Gastroesophageal sphincter (tissue), 4 donors: ENCODE data around the gene MRPL49. TPM values are rescaled to one million over a fixed set of nuclear protein-coding genes. Genes with fewer than 3 reads are reported as not detected.

ENCODE experiments used
- ATAC-seq: fragments of 150-250 bp; one replicate; pipeline ENCODE4 v1.9.1; 2016; ENCODE audit warnings: mild to moderate bottlenecking, moderate library complexity
- H3K27ac ChIP-seq, 4 donors: fragments of 200-600 bp; sonication (generic) in 3 of 4; 1 replicate in 3 of 4; 2 replicates in 1 of 4; pipeline ENCODE4 v1.5.1; 2016 to 2019
- H3K27me3 ChIP-seq: fragments of 200-600 bp; sonication (generic); one replicate; pipeline ENCODE4 v1.5.1; 2019
- H3K36me3 ChIP-seq, 2 donors: fragments of 200-600 bp; sonication (generic); one replicate each; pipeline ENCODE4 v1.5.1; 2019; ENCODE audit warnings: control low read depth in 1 of 2
- H3K4me1 ChIP-seq, 3 donors: fragments of 200-600 bp; sonication (generic); 1 replicate in 2 of 3; 2 replicates in 1 of 3; pipeline ENCODE4 v1.5.1; 2016 to 2019; ENCODE audit warnings: control low read depth in 2 of 3
- H3K4me3 ChIP-seq, 2 donors: fragments of 200-600 bp; sonication (generic); one replicate each; pipeline ENCODE4 v1.5.1; 2019; ENCODE audit warnings: mild to moderate bottlenecking in 1 of 2, moderate library complexity in 1 of 2
- H3K9me3 ChIP-seq, 3 donors: fragments of 200-600 bp; sonication (generic); one replicate each; pipeline ENCODE4 v1.5.1; 2017 to 2019; ENCODE audit warnings: control low read depth in 2 of 3
- CTCF ChIP-seq, 4 experiments: fragments of 200-600 bp in 2 of 4; fragments of 450-650 bp in 2 of 4; sonication (generic) in 1 of 4; IDR thresholded peaks; one replicate each; pipeline ENCODE4 v1.5.1; 2017 to 2019; ENCODE audit warnings: antibody characterized with exemption in 4 of 4, mild to moderate bottlenecking in 2 of 4, moderate library complexity in 2 of 4
- EP300 ChIP-seq: sonication (generic); formaldehyde crosslinking; IDR thresholded peaks from one replicate; pipeline ENCODE4 v1.6.1; 2017; ENCODE audit warnings: antibody characterized with exemption, mild to moderate bottlenecking
- POLR2A ChIP-seq, 2 donors: fragments of 450-650 bp; IDR thresholded peaks; one replicate each; pipeline ENCODE4 v1.6.1; 2017; ENCODE audit warnings: antibody characterized with exemption in 2 of 2, mild to moderate bottlenecking in 2 of 2, moderate library complexity in 1 of 2
- POLR2AphosphoS5 ChIP-seq: sonication (generic); formaldehyde crosslinking; IDR thresholded peaks from one replicate; pipeline ENCODE4 v1.6.1; 2017; ENCODE audit warnings: antibody characterized with exemption
- WGBS, 2 donors: methylation state at CpG; one replicate each; pipeline ENCODE4 v1.1.5; 2018; ENCODE audit warnings: low coverage in 1 of 2; 5-methylcytosine and 5-hydroxymethylcytosine counted together
- total RNA-seq, 4 donors: library from RNA; depleted of rRNA; stranded (reverse); fragments of >200 nt; gene quantifications; one replicate each; pipeline ENCODE4 v1.1.0, GENCODE V29; 2016

The MRPL49 gene
- total RNA-seq, 4 donors from 2014 or later, result 83.9 to 114 (median 94.1) TPM

DNA sequence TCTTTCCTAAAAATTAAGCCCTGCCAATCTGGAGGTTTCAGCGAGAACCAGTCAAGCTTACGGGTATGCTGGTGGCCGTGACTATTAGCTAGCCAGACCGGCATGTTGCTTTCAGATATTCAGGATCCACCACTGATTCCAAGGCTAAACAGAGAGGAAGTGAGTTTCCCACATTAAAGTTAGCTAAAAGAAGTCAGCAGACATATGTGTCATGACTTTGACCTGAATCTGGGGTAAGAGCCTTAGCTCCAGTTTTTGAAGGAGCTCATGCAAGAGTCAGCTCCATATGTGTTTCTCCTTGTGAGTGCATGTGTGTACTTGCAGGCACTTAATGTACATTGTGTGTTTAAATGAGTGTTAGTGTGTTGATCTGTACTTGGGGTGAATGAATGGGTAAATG, 36.7 kb upstream of the MRPL49 start:
- Histone ChIP-seq H3K27ac (no peak overlapping the region), H3K4me1 (peaks cover 0 to 24% (median 14%) of the 10 kb centered on the region in 3 donors), H3K9me3 (no peaks in the 10 kb centered on the region), H3K36me3 (peaks cover 0 to 51% of the 10 kb centered on the region in 2 donors), H3K4me3 (no peak overlapping the region), H3K27me3 (no peaks in the 10 kb centered on the region)
- TF ChIP-seq POLR2A (IDR thresholded peaks at IDR 0.05), result no peak
- no peak for TF ChIP-seq CTCF (IDR thresholded peaks at IDR 0.05)
- TF ChIP-seq EP300, result no peak
- TF ChIP-seq POLR2AphosphoS5, result no peak
- 83 to 89% methylated on average over 1 to 4 of the region's 4 CpGs for WGBS, 2 donors
- ATAC-seq, result no peak

GRCh38 chr11:65086809-65087208, 35.3 kb upstream of the MRPL49 start:
- peaks cover 0 to 51% of the 10 kb centered on the region in 2 donors for H3K36me3 ChIP-seq
- WGBS, 2 donors, result 81 to 100% methylated on average over 2 to 3 of the region's 9 CpGs
- no peak overlapping the region for H3K27ac ChIP-seq
- no peaks in the 10 kb centered on the region for H3K27me3 ChIP-seq
- ATAC-seq, result no peak
- peaks cover 0 to 24% (median 14%) of the 10 kb centered on the region in 3 donors for H3K4me1 ChIP-seq
- no peaks in the 10 kb centered on the region for H3K9me3 ChIP-seq
- no peak overlapping the region for H3K4me3 ChIP-seq
- TF ChIP-seq POLR2AphosphoS5 (no peak), POLR2A (IDR thresholded peaks at IDR 0.05) (no peak), CTCF (IDR thresholded peaks at IDR 0.05) (no peak), EP300 (no peak)

DNA sequence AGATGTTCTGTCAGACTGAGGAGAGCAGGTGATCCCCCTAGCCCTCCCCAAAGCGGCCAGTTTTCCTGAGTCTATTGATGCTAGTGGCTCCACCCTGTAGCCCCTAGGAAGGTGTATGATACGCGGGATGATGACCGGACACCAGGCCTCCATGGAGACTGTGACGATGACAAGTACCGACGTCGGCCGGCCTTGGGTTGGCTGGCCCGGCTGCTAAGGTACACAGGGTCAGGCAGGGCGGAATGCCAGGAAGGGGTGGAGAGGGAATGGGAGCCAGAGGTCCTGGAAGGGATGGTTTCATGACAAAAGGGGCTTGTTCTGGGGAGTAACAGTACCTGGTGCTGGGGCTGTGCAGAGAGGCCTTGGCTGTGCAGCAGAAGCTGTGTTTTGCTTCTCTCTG, 34.9 kb upstream of the MRPL49 start:
- Histone ChIP-seq H3K4me3 (no peak overlapping the region), H3K36me3 (peaks cover 0 to 51% of the 10 kb centered on the region in 2 donors), H3K4me1 (peaks cover 0 to 24% (median 14%) of the 10 kb centered on the region in 3 donors), H3K27me3 (no peaks in the 10 kb centered on the region), H3K9me3 (no peaks in the 10 kb centered on the region), H3K27ac (no peak overlapping the region)
- WGBS, 2 donors, result 80% methylated on average over 6 of the region's 11 CpGs; no CpG with 5 or more reads in 1 of the 2 donors
- no peak for ATAC-seq
- no peak for TF ChIP-seq EP300
- no peak for TF ChIP-seq POLR2A (IDR thresholded peaks at IDR 0.05)
- TF ChIP-seq POLR2AphosphoS5, result no peak
- TF ChIP-seq CTCF (IDR thresholded peaks at IDR 0.05), result no peak

DNA sequence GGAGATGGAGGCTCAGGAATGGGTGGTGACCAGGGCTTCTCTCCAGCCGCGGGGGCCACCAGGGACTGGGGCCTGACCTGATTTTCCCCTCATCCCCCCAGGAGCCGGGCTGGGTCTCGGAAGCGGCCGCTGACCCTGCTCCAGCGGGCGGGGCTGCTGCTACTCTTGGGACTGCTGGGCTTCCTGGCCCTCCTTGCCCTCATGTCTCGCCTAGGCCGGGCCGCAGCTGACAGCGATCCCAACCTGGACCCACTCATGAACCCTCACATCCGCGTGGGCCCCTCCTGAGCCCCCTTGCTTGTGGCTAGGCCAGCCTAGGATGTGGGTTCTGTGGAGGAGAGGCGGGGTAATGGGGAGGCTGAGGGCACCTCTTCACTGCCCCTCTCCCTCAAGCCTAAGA, 34.3 kb upstream of the MRPL49 start:
- TF ChIP-seq CTCF (IDR thresholded peaks at IDR 0.05) (no peak), POLR2A (IDR thresholded peaks at IDR 0.05) (no peak), POLR2AphosphoS5 (no peak), EP300 (no peak)
- Histone ChIP-seq H3K9me3 (no peaks in the 10 kb centered on the region), H3K4me1 (peaks cover 0 to 24% (median 14%) of the 10 kb centered on the region in 3 donors), H3K4me3 (no peak overlapping the region), H3K27ac (no peak overlapping the region), H3K27me3 (no peaks in the 10 kb centered on the region), H3K36me3 (peaks cover 0 to 51% of the 10 kb centered on the region in 2 donors)
- no CpG with 5 or more reads among the region's 15 CpGs for WGBS, 2 donors
- no peak for ATAC-seq

DNA sequence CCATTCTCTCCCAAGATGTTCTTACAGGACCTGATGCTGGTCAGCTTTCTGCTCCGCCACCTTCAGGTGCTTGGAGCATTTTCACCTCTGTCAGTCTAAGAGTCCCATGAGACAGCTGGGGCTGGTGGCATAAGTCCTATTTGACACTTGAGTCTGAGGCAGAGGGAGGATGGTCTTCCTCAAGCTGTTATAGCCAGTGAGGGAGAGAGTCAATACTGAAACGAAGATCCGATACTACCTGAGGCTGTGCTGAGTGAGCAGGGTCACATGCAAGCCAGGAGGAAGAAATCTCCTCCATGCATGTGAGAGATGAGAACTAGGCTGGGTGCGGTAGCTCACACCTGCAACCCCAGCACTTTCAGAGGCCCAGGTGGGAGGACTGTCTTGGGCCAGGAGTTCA, 32.5 kb upstream of the MRPL49 start:
- peaks cover 0 to 14% (median 7%) of the 10 kb centered on the region in 3 donors for H3K4me1 ChIP-seq
- no peaks in the 10 kb centered on the region for H3K27me3 ChIP-seq
- 95% methylated on average over 3 of the region's 4 CpGs; no CpG with 5 or more reads in 1 of the 2 donors for WGBS, 2 donors
- no peak for ATAC-seq
- no peak overlapping the region for H3K4me3 ChIP-seq
- H3K36me3 ChIP-seq, result peaks cover 0 to 51% of the 10 kb centered on the region in 2 donors
- H3K9me3 ChIP-seq, result no peaks in the 10 kb centered on the region
- no peak overlapping the region for H3K27ac ChIP-seq
- TF ChIP-seq POLR2A (IDR thresholded peaks at IDR 0.05), result no peak
- TF ChIP-seq EP300, result no peak
- TF ChIP-seq CTCF (IDR thresholded peaks at IDR 0.05), result no peak
- no peak for TF ChIP-seq POLR2AphosphoS5
